Natural killer cell treated with Interleukin-12 subunit alpha and Interleukin-12 subunit beta and Interleukin-15 and Interleukin-18, amount 100 ng/mL, for 72 hours (primary cell): ENCODE results near the gene COA6. TPM values are rescaled to one million over a fixed set of nuclear protein-coding genes. Genes with fewer than 3 reads are reported as not detected.

Experiments used
- ATAC-seq, 2 donors: fragments of 150-1000 bp; cut with Tn5 transposase in 1 of 2; sonication (Bioruptor Pico), chemical (Tn5 transposase) in 1 of 2; 2 replicates each; pipeline ENCODE4 v1.10.0; 2021
- DNase-seq: peaks from one replicate; pipeline ENCODE4 v3.0.0; 2022; ENCODE audit warnings: low spot score
- H3K27ac Mint-ChIP-seq, 2 donors: 1 replicate in 1 of 2; 2 replicates in 1 of 2; pipeline ENCODE4 v1.8.0; 2022; ENCODE audit warnings: mixed read lengths in 2 of 2, mild to moderate bottlenecking in 1 of 2, moderate library complexity in 1 of 2
- H3K27me3 Mint-ChIP-seq, 2 donors: 1 replicate in 1 of 2; 2 replicates in 1 of 2; pipeline ENCODE4 v1.8.0; 2022; ENCODE audit warnings: mixed read lengths in 2 of 2
- H3K36me3 Mint-ChIP-seq: one replicate; pipeline ENCODE4 v1.8.0; 2022; ENCODE audit warnings: mixed read lengths
- H3K4me1 Mint-ChIP-seq, 2 donors: 1 replicate in 1 of 2; 2 replicates in 1 of 2; pipeline ENCODE4 v1.8.0; 2022; ENCODE audit warnings: low read depth in 2 of 2, mixed read lengths in 2 of 2, mild to moderate bottlenecking in 1 of 2
- H3K4me3 Mint-ChIP-seq: one replicate; pipeline ENCODE4 v1.8.0; 2022; ENCODE audit warnings: mixed read lengths
- H3K9me3 Mint-ChIP-seq: 2 replicates; pipeline ENCODE4 v1.8.0; 2022; ENCODE audit warnings: mixed read lengths
- total RNA-seq, 2 donors: library from RNA; stranded (reverse); gene quantifications; one replicate each; pipeline ENCODE4 v1.2.3, GENCODE V29; 2022

Gene COA6
- total RNA-seq, 2 donors from 2014 or later = 27.2 to 32.6 TPM

DNA sequence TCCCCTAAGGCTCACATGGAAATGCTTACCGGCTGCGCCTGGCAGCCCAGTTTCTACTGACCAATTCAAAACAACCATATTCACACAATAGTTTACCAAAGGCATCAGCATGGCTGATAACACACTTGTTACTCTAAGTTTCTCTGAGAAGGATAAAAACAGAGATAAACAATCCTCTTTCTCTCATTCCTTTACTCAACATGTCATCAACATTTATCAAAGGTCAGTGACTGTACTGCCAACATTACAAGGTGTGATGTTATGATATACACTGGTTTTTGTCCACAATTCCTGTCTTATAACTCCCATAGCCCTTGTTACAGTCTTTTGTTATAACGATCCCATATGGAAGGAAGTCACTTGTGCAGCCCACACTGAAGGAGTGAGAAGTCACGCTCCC is 33.6 kb downstream of the COA6 start:
- Mint-ChIP-seq H3K9me3 (no peaks in the 10 kb centered on the region), H3K27ac (no peak overlapping the region), H3K4me3 (no peak overlapping the region), H3K36me3 (peaks cover 9% of the 10 kb centered on the region), H3K27me3 (no peaks in the 10 kb centered on the region), H3K4me1 (peaks cover 7 to 10% of the 10 kb centered on the region in 2 donors)
- ATAC-seq (no peak), DNase-seq (no peak)

DNA sequence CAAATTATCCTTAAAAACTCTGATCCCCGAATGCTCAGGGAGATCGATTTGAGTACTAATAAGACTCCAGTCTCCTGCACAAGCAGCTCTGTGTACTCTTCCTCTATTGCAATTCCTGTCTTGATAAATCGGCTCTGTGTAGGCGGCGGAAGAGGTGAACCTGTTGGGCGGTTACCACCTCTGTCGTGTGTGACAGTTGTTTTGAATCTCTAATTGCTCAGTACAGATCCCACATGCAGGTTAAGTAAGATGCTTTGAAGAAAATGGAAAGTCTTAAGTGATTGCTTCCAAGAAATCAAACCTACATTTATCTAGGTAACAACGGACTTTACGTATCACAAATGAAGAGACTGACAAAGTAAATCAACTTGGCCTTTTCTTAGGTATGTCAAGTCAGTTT is 35.5 kb downstream of the COA6 start:
- DNase-seq = no peak
- H3K4me3 Mint-ChIP-seq = no peak overlapping the region

DNA sequence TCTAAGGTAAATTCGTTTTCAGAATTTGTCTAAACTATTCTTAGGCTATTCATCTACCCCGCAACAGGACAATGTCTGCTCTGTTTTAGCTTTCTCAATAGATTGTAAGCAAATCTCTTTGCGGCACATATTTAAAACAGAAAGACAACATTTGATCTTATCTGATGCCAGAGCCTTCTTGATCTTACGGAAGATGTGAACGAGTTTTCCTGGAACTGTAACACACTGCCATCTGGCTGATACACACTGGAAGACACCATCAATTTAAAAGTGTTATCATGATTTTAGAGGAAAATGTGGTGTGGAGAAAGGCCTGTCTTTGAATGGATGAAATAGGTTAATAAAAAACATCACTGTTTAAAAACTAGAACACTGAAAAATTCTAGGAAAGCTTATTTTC is 36.1 kb downstream of the COA6 start:
- peaks cover 4% of the 10 kb centered on the region for H3K36me3 Mint-ChIP-seq
- H3K27ac Mint-ChIP-seq = no peak overlapping the region
- ATAC-seq = no peak
- no peaks in the 10 kb centered on the region for H3K27me3 Mint-ChIP-seq
- no peak for DNase-seq
- H3K9me3 Mint-ChIP-seq = no peaks in the 10 kb centered on the region
- H3K4me3 Mint-ChIP-seq = no peak overlapping the region
- H3K4me1 Mint-ChIP-seq = no peaks in the 10 kb centered on the region

More for the DNA sequence above, 35.5 kb downstream of the COA6 start:
- peaks cover 4% of the 10 kb centered on the region for H3K36me3 Mint-ChIP-seq
- H3K27ac Mint-ChIP-seq = no peak overlapping the region
- no peaks in the 10 kb centered on the region for H3K9me3 Mint-ChIP-seq
- no peaks in the 10 kb centered on the region for H3K27me3 Mint-ChIP-seq
- no peak for ATAC-seq
- H3K4me1 Mint-ChIP-seq = no peaks in the 10 kb centered on the region

DNA sequence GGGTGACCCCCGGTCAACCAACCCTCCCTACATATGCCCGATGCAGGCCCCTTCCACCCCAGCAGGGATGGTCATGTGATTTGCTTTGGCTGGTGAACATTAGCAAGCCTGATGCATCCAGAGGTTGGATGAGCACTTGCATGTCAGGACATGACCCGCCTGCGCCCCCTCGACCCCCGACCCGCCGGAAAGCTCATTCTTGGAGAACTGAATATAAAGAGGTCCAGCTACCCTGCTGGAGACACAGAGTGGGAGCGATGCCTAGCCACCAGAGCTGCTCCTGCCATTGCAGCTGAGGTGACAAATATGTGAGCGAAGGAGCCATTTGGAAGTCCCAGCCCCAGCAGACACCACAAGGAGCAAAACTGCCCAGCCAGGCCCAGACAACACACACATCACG is 39.6 kb downstream of the COA6 start:
- Mint-ChIP-seq H3K27me3 (no peaks in the 10 kb centered on the region), H3K4me3 (no peak overlapping the region), H3K36me3 (peaks cover 7% of the 10 kb centered on the region), H3K27ac (no peak overlapping the region), H3K4me1 (no peaks in the 10 kb centered on the region), H3K9me3 (no peaks in the 10 kb centered on the region)
- DNase-seq (no peak), ATAC-seq (no peak)

DNA sequence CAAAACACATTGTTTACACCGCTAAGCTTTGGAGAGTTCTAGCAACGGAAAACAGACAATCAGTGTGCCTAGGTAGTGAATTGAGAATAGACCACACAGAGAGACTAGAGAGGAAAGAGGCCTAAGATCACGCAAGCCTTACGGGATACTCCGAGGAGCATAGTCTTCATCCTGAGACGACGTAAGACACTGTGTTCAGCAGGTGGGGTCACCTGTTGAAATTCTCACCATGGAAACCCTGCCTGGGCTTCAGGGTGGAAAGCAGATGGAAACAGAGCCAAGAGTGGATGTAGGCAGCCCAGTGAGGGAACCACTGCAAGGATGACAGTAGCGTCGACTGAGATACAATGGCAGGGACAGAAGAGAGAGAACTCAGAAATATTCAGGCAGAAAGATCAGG is 40.2 kb downstream of the COA6 start:
- ATAC-seq (no peak), DNase-seq (no peak)
- Mint-ChIP-seq H3K4me3 (no peak overlapping the region), H3K36me3 (peaks cover 7% of the 10 kb centered on the region), H3K4me1 (no peaks in the 10 kb centered on the region), H3K9me3 (no peaks in the 10 kb centered on the region), H3K27me3 (no peaks in the 10 kb centered on the region), H3K27ac (no peak overlapping the region)

DNA sequence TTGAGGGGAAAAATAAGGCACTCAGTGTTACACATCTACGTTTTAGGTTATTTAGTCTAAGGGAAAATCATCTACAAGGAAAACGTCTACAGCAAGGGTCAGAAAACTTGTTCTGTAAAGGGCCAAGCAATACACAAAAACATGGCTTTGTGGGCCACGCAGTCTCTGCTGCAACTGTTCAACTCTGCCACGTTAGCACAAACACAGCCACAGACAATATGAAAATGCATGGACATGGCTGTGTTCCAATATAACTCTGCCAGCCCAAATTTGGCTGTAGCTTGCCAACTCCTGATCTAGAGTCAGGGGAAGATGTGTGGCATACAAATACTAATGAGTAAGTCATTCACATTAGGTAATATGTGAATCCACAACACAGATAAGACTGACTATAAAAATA is 40.7 kb downstream of the COA6 start:
- H3K4me1 Mint-ChIP-seq = no peaks in the 10 kb centered on the region

DNA sequence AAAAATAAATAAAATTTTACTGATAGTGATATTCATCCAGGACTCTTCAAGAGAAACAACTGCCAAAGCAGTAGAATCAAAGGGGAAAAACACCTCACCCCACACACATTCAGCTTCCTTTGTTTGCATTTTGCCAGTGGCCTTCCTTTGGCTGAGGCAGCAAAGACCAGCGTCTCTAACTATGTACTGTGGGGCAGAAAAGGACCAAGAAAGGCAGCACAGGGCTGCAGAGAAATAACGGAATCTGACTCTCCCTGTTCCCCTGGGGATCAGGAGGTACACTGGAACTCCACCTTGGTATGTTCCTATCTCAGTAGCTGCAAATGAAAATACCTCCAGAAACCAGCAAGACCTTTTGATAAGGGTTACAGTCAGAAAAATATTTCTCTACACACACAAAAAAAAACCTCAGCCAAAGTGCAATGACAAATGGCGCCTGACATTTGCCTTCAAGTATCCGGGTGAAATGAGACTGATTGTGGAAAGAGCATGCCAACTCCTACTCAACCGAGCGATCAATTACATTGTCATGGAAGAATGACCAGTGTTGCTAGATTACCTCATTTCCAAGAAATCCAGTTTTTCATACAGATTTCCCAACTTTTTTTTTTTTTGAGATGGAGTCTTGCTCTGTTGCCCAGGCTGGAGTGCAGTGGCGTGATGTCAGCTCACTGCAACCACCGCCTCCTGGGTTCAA is 54.8 kb downstream of the COA6 start:
- Mint-ChIP-seq H3K4me1 (no peaks in the 10 kb centered on the region), H3K27ac (no peak overlapping the region), H3K9me3 (no peaks in the 10 kb centered on the region), H3K36me3 (peaks cover 7% of the 10 kb centered on the region), H3K27me3 (no peaks in the 10 kb centered on the region), H3K4me3 (no peak overlapping the region)
- ATAC-seq (no peak), DNase-seq (no peak)

More for the DNA sequence above, 40.7 kb downstream of the COA6 start:
- Mint-ChIP-seq H3K9me3 (no peaks in the 10 kb centered on the region), H3K27me3 (no peaks in the 10 kb centered on the region), H3K27ac (no peak overlapping the region), H3K36me3 (peaks cover 7% of the 10 kb centered on the region), H3K4me3 (no peak overlapping the region)
- DNase-seq (no peak), ATAC-seq (no peak)

DNA sequence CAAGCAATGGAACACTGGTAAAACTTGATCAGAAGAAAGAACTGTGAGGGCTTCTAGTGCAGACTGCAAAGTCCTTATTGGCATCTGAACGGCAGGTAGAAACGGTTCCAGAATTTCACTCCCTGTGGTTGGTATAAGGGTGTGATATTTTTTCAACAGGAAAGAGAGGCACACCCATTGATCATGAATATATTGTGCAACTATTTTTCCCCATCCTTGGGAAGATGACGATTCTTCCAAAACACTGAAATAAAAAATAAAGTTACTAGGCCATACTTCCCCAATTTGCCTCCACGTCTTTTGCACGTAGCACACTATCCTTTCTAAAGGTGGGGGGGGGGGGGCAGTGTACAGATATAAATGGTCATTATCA is 56.2 kb downstream of the COA6 start:
- no peaks in the 10 kb centered on the region for H3K9me3 Mint-ChIP-seq
- H3K36me3 Mint-ChIP-seq = peaks cover 10% of the 10 kb centered on the region
- no peak overlapping the region for H3K27ac Mint-ChIP-seq
- DNase-seq (no peak), ATAC-seq (no peak)
- H3K4me3 Mint-ChIP-seq = no peak overlapping the region
- peaks cover 2 to 3% of the 10 kb centered on the region in 2 donors for H3K4me1 Mint-ChIP-seq
- H3K27me3 Mint-ChIP-seq = no peaks in the 10 kb centered on the region

DNA sequence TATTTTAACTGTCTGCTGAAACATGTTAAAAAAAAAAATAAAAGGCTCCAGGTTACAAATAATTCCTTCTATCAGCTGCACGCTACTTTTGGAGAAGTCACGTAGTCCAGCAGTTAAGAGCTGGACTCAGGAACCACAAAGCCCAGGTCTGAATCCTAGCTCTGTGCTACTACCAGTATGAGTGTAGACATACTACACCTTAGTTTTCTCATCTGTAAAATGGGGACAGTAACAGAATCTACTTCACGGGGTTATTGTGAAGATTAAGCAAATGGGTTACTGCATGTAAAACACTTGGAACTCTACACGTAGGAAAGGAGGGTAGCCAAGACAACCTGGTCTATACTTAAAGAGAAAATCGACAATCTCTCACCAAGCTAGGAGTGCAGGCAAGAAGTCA is 57.4 kb downstream of the COA6 start:
- H3K4me3 Mint-ChIP-seq = no peak overlapping the region
- H3K27me3 Mint-ChIP-seq = no peaks in the 10 kb centered on the region
- no peaks in the 10 kb centered on the region for H3K9me3 Mint-ChIP-seq
- DNase-seq (no peak), ATAC-seq (no peak)
- H3K4me1 Mint-ChIP-seq = peaks cover 4 to 5% of the 10 kb centered on the region in 2 donors
- no peak overlapping the region for H3K27ac Mint-ChIP-seq
- H3K36me3 Mint-ChIP-seq = peaks cover 15% of the 10 kb centered on the region

DNA sequence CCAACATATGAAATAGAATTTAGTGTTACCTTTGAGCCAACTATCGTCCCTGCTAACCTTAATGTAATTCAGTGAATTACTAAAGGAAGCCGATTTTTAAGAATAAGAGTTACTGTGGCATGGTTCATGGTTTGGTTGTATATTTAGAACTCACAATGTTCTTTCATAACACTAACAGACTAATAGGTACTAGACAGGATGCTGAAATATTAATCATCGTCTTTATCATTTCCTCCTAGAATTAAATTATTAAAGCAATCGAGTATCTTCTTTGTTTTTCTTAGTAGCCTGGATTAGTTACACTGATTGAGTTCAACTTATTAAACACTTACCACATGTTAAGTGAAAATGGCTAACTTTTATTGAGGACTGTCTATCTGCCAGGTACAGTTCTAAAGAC is 58.0 kb downstream of the COA6 start:
- H3K36me3 Mint-ChIP-seq = peaks cover 15% of the 10 kb centered on the region
- H3K27ac Mint-ChIP-seq = no peak overlapping the region
- H3K27me3 Mint-ChIP-seq = no peaks in the 10 kb centered on the region
- DNase-seq (no peak), ATAC-seq (no peak)
- H3K4me1 Mint-ChIP-seq = peaks cover 4 to 5% of the 10 kb centered on the region in 2 donors
- H3K4me3 Mint-ChIP-seq = no peak overlapping the region
- H3K9me3 Mint-ChIP-seq = no peaks in the 10 kb centered on the region

DNA sequence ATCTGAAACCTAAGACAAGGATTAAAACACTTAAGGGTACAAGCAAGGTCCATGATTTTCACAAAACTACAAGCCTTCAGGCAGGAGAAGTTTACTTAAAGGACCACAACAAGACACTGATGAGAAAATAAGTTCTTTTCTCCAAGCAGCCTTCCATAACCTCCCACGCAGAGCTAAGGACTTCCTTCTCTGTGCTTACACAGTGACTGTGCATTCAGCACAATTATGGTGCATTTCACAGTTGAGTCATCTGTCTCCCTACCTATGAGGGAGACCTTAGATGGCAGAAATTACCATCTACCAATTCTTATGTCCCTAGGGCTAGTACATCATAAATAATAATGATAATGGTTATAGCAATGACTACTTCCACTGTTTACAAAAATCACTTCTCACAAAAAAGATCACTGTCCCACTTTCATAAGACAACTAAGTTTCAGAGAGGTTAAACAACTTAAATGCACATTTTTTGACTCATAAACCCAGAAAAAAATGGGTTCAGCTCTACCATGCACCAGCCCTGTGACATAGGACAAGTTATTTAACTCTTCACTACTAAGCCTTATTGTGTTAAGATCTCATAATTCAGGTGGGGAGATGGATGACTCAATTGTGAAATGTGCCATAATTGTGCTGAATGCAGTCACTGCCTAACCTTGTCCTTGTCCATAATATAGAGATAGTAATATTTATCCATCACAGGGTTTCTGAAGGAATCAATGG is 60.5 kb downstream of the COA6 start:
- H3K27ac Mint-ChIP-seq = no peak overlapping the region
- no peak for ATAC-seq

More for the DNA sequence above, 60.5 kb downstream of the COA6 start:
- Mint-ChIP-seq H3K4me1 (peaks cover 4 to 5% of the 10 kb centered on the region in 2 donors), H3K9me3 (no peaks in the 10 kb centered on the region), H3K27me3 (no peaks in the 10 kb centered on the region), H3K4me3 (no peak overlapping the region), H3K36me3 (peaks cover 16% of the 10 kb centered on the region)
- no peak for DNase-seq

Other genes with a start within 250 kb of the COA6 start
- gene TARBP1, start 105.7 kb downstream of the COA6 start, total RNA-seq = 10 to 100 TPM; 25.3 to 51.4 TPM
- gene IRF2BP2, start 236.7 kb downstream of the COA6 start, total RNA-seq = 100 to 1,000 TPM; 131 to 243 TPM